ENCODE data around the gene TSHZ3. TPM values are rescaled to one million over a fixed set of nuclear protein-coding genes. Genes with fewer than 3 reads are reported as not detected.

Gene TSHZ3
- total RNA-seq, 1 experiment from 2014 or later = 0.05 TPM

DNA sequence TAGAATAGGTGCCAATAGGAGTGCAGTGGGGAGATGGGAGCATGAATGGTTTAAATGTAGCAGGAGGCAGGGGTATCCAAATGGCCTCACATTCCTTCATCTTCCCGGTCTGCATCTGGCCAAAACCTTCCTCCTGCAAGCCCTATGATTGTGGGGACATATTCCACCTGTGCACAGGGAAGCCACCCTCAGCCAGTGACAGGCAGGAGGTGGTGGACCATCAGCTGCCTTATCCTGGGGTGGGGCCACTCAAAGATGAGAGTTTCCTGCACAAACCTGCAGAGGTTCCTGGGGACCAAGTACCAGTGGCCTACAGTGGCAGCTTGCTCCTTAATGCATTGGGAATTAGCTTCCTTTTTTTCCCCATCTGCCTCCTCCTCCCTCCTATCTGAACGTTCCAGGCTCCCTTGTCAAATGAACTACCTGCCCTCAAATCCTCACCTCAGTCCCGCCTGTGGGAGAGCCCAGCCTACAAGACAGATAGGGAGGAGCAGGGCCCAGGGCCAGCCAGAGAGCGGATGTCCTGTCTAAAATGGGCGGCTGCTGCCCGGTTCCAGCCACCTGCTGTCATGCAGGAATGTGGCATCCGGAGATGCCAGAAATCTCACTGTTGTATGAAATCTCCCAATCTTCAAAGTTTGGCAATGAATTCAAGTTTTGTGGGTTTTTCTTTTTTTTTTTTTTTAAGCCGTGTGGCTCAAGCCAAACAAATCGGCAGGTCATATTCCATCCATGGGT is 85.0 kb downstream of the TSHZ3 start:
- BruUV-seq (replicated peaks) = no TSS peak
- no peaks in the 10 kb centered on the region for H3K27me3 ChIP-seq (ENCODE audit: insufficient read depth, low read length)
- no peak overlapping the region for H2AFZ ChIP-seq (ENCODE audit: low read depth, low read length, poor library complexity, severe bottlenecking)
- no peaks in the 10 kb centered on the region for H3K9me2 ChIP-seq (ENCODE audit: insufficient read depth)
- H3K4me1 ChIP-seq (ENCODE audit: control insufficient read depth in 1 of 2, insufficient read depth in 2 of 2, low read length in 2 of 2) = no peaks in the 10 kb centered on the region
- no peaks in the 10 kb centered on the region for H4K20me1 ChIP-seq (ENCODE audit: insufficient read depth)
- H3K4me2 ChIP-seq (ENCODE audit: low read length) = no peak overlapping the region
- intact Hi-C loops (cut with micrococcal nuclease) = no loop called here
- no peaks in the 10 kb centered on the region for H3K79me2 ChIP-seq (ENCODE audit: insufficient read depth, low read length)
- H3K36me3 ChIP-seq (ENCODE audit: control insufficient read depth in 1 of 2, insufficient read depth in 2 of 2, low read length in 2 of 2) = no peaks in the 10 kb centered on the region
- ChIA-PET CTCF (no interaction called here), POLR2A (no interaction called here), RAD21 (ENCODE audit: low non-redundant PET in 1 of 2, low total read pairs in 2 of 2, uncharacterized antibody in 2 of 2, unreplicated experiment in 2 of 2) (no interaction called here)
- no peak overlapping the region for H3K9ac ChIP-seq (ENCODE audit: low read length)
- TF ChIP-seq EGR1 (IDR thresholded peaks at IDR 0.05; ENCODE audit: low read depth) (no peak), JUND (IDR thresholded peaks at IDR 0.05) (no peak)
- TF ChIP-seq, protein P1, sequence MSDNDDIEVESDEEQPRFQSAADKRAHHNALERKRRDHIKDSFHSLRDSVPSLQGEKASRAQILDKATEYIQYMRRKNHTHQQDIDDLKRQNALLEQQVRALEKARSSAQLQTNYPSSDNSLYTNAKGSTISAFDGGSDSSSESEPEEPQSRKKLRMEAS (IDR thresholded peaks at IDR 0.05) = no peak
- TF ChIP-seq, protein P2, sequence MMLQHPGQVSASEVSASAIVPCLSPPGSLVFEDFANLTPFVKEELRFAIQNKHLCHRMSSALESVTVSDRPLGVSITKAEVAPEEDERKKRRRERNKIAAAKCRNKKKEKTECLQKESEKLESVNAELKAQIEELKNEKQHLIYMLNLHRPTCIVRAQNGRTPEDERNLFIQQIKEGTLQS (IDR thresholded peaks at IDR 0.05) = no peak
- ATAC-seq (no peak), DNase-seq (ENCODE audit: low read depth, low spot score) (no peak)
- peaks cover 13 to 18% of the 10 kb centered on the region in 2 experiments; a peak in 2 of 4 replicates for H3K9me3 ChIP-seq (ENCODE audit: control insufficient read depth in 1 of 2, insufficient read depth in 1 of 2, low read depth in 1 of 2, low read length in 2 of 2)
- H3K4me3 ChIP-seq (replicated peaks in 1 of 2; ENCODE audit: low read depth in 1 of 2, low read length in 2 of 2) = no peak overlapping the region
- H3K27ac ChIP-seq (ENCODE audit: low read depth, low read length) = no peak overlapping the region

DNA sequence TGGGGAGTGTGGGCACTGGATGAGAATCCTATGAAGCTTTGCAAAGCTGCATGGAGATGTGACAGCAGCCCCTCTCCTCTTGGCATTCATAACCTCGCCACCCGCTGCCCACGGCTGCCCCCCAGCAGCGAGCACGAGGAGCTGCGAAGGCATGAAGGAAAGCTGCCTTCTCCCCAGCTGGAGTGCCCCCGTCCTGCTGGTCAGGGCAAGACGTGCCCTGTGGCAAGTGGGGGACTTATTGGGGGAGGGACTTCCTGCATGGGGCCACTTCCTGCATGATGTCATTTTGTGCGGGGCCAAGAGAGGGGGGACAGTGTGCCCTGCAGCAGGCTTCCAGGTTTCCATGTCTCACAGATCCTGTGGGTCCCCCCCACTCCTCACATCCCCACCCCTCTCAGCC is 85.9 kb downstream of the TSHZ3 start:
- ATAC-seq = no peak
- POLR2A ChIA-PET = no interaction called here
- H3K9me3 ChIP-seq (ENCODE audit: control insufficient read depth in 1 of 2, insufficient read depth in 1 of 2, low read depth in 1 of 2, low read length in 2 of 2) = peaks cover 13 to 21% of the 10 kb centered on the region in 2 experiments; a peak in 2 of 4 replicates
- no peak for TF ChIP-seq FOSL1 (IDR thresholded peaks at IDR 0.05; ENCODE audit: low read depth)
- no peak for TF ChIP-seq CEBPB (IDR thresholded peaks at IDR 0.05; ENCODE audit: low read depth)
- TF ChIP-seq YY1 (IDR thresholded peaks at IDR 0.05; ENCODE audit: extremely low read depth, insufficient replicate concordance, low read depth, low read length) = no peak
- TF ChIP-seq, protein P3, sequence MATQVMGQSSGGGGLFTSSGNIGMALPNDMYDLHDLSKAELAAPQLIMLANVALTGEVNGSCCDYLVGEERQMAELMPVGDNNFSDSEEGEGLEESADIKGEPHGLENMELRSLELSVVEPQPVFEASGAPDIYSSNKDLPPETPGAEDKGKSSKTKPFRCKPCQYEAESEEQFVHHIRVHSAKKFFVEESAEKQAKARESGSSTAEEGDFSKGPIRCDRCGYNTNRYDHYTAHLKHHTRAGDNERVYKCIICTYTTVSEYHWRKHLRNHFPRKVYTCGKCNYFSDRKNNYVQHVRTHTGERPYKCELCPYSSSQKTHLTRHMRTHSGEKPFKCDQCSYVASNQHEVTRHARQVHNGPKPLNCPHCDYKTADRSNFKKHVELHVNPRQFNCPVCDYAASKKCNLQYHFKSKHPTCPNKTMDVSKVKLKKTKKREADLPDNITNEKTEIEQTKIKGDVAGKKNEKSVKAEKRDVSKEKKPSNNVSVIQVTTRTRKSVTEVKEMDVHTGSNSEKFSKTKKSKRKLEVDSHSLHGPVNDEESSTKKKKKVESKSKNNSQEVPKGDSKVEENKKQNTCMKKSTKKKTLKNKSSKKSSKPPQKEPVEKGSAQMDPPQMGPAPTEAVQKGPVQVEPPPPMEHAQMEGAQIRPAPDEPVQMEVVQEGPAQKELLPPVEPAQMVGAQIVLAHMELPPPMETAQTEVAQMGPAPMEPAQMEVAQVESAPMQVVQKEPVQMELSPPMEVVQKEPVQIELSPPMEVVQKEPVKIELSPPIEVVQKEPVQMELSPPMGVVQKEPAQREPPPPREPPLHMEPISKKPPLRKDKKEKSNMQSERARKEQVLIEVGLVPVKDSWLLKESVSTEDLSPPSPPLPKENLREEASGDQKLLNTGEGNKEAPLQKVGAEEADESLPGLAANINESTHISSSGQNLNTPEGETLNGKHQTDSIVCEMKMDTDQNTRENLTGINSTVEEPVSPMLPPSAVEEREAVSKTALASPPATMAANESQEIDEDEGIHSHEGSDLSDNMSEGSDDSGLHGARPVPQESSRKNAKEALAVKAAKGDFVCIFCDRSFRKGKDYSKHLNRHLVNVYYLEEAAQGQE (IDR thresholded peaks at IDR 0.05; ENCODE audit: low read depth) = no peak
- TF ChIP-seq, protein P2 (IDR thresholded peaks at IDR 0.05) = no peak
- TF ChIP-seq SIN3A (IDR thresholded peaks at IDR 0.05; ENCODE audit: low read depth) = no peak
- TF ChIP-seq TCF7L2 (IDR thresholded peaks at IDR 0.05; ENCODE audit: borderline replicate concordance, extremely low read depth, insufficient read depth, insufficient read length) = no peak
- TF ChIP-seq, protein P1 (IDR thresholded peaks at IDR 0.05) = no peak
- TF ChIP-seq, protein P4, sequence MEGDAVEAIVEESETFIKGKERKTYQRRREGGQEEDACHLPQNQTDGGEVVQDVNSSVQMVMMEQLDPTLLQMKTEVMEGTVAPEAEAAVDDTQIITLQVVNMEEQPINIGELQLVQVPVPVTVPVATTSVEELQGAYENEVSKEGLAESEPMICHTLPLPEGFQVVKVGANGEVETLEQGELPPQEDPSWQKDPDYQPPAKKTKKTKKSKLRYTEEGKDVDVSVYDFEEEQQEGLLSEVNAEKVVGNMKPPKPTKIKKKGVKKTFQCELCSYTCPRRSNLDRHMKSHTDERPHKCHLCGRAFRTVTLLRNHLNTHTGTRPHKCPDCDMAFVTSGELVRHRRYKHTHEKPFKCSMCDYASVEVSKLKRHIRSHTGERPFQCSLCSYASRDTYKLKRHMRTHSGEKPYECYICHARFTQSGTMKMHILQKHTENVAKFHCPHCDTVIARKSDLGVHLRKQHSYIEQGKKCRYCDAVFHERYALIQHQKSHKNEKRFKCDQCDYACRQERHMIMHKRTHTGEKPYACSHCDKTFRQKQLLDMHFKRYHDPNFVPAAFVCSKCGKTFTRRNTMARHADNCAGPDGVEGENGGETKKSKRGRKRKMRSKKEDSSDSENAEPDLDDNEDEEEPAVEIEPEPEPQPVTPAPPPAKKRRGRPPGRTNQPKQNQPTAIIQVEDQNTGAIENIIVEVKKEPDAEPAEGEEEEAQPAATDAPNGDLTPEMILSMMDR (IDR thresholded peaks at IDR 0.05 in 2 of 3, conservative IDR thresholded peaks at IDR 0.05 in 1 of 3; ENCODE audit: borderline replicate concordance in 1 of 3, insufficient read depth in 1 of 3, low read depth in 2 of 3, low read length in 2 of 3) = no peak
- no peak for TF ChIP-seq ZFX (IDR thresholded peaks at IDR 0.05)

More for the DNA sequence above, 85.9 kb downstream of the TSHZ3 start:
- ChIA-PET CTCF (no interaction called here), RAD21 (ENCODE audit: low non-redundant PET in 1 of 2, low total read pairs in 2 of 2, uncharacterized antibody in 2 of 2, unreplicated experiment in 2 of 2) (no interaction called here)
- DNase-seq (ENCODE audit: low read depth, low spot score) = no peak
- Histone ChIP-seq H2AFZ (ENCODE audit: low read depth, low read length, poor library complexity, severe bottlenecking) (no peak overlapping the region), H3K36me3 (ENCODE audit: control insufficient read depth in 1 of 2, insufficient read depth in 2 of 2, low read length in 2 of 2) (no peaks in the 10 kb centered on the region), H3K9ac (ENCODE audit: low read length) (no peak overlapping the region), H3K4me3 (replicated peaks in 1 of 2; ENCODE audit: low read depth in 1 of 2, low read length in 2 of 2) (no peak overlapping the region), H3K79me2 (ENCODE audit: insufficient read depth, low read length) (no peaks in the 10 kb centered on the region), H4K20me1 (ENCODE audit: insufficient read depth) (no peaks in the 10 kb centered on the region), H3K27ac (ENCODE audit: low read depth, low read length) (no peak overlapping the region), H3K9me2 (ENCODE audit: insufficient read depth) (no peaks in the 10 kb centered on the region), H3K4me1 (ENCODE audit: control insufficient read depth in 1 of 2, insufficient read depth in 2 of 2, low read length in 2 of 2) (no peaks in the 10 kb centered on the region), H3K27me3 (ENCODE audit: insufficient read depth, low read length) (no peaks in the 10 kb centered on the region), H3K4me2 (ENCODE audit: low read length) (no peak overlapping the region)
- intact Hi-C loops (cut with micrococcal nuclease) = no loop called here
- BruUV-seq (replicated peaks) = no TSS peak

All from HCT116 (cell line).